ENCODE results near the gene ASIC2. TPM values are rescaled to one million over a fixed set of nuclear protein-coding genes. Genes with fewer than 3 reads are reported as not detected.

Gene ASIC2
- total and polyA plus RNA-seq, 5 donors: not detected

DNA sequence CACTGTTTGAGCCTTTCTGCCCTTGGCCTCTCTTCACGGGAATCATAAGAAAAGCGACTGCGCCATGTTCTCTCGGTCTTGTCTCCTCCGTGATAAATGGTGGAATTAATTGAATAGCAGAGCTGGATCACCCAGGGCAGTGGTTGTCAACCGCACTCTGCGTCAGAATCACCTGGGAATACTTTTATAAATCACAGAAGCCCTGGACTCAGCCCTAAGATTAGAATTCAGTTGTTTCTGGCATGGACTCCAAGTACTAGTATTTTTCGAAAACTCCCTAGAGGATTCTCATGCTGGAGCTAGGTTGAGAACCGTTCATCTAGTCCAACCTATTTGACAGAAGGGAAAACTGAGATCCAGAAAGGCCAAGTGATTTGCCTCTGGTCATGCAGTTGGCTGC is 237.3 kb downstream of the ASIC2 start:
- WGBS: 69% methylated on average over 9 of the region's 9 CpGs

DNA sequence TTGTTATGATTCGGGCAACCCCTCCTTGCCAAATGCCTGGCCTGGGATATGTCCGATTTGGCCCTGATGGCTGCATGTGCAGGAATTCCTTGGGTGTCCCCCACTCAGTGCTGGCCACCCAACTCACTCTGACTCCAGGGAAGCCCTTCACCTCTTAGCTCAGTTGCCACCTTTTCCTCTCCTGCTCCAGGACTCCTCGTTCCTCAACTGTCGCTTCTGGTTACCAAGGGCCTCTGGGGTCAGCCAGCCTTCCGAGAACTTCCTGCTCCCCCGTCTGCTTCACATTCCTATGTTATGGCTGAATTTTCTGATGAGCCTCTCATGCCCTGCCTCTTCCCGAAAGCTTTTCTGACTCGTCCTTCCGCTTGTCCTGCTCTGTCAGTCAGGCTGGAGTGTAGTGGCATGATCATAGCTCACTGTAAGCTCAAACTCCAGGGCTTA is 237.9 kb downstream of the ASIC2 start:
- H3K4me3 ChIP-seq (ENCODE audit: low read length): no peak overlapping the region
- intact Hi-C loops (cut with DNase I): no loop called here
- H3K27me3 ChIP-seq (ENCODE audit: control insufficient read depth, insufficient read depth): no peaks in the 10 kb centered on the region
- H3K9me3 ChIP-seq (ENCODE audit: control insufficient read depth, low read length): no peaks in the 10 kb centered on the region
- 43% methylated on average over 9 of the region's 9 CpGs for WGBS
- peak in 1 of 2 donors; percentile 28 for ATAC-seq
- no peak overlapping the region for H3K27ac ChIP-seq (ENCODE audit: low read length)
- DNase-seq: no peak
- peaks cover 1% of the 10 kb centered on the region for H3K4me1 ChIP-seq (ENCODE audit: control insufficient read depth, insufficient read depth, low read length)

More for the DNA sequence above, 237.3 kb downstream of the ASIC2 start:
- Histone ChIP-seq H3K9me3 (ENCODE audit: control insufficient read depth, low read length) (no peaks in the 10 kb centered on the region), H3K4me1 (ENCODE audit: control insufficient read depth, insufficient read depth, low read length) (peaks cover 1% of the 10 kb centered on the region), H3K4me3 (ENCODE audit: low read length) (no peak overlapping the region), H3K27me3 (ENCODE audit: control insufficient read depth, insufficient read depth) (no peaks in the 10 kb centered on the region), H3K27ac (ENCODE audit: low read length) (no peak overlapping the region)
- DNase-seq: no peak
- intact Hi-C loops (cut with DNase I): no loop called here
- ATAC-seq: peak in 1 of 2 donors; percentile 41

DNA sequence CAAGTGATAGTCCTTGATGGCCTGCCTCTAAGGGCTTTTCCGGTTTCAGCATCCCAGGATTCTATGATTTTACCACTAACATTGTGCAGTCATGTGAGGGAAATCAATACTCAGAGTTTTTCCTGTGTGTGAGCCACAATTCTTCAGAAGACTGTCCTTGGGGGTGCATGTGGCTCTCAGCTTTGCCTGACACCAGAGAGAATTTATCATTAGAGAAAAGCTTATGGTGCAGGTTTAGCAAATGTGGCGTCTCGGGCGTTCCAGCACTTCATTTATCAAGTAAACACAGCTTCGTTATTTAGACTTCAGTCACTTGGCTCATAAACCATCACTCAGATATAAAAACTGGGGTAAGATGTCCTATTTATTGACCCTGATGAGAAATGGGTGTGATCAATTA is 238.7 kb downstream of the ASIC2 start:
- ATAC-seq: no peak

DNA sequence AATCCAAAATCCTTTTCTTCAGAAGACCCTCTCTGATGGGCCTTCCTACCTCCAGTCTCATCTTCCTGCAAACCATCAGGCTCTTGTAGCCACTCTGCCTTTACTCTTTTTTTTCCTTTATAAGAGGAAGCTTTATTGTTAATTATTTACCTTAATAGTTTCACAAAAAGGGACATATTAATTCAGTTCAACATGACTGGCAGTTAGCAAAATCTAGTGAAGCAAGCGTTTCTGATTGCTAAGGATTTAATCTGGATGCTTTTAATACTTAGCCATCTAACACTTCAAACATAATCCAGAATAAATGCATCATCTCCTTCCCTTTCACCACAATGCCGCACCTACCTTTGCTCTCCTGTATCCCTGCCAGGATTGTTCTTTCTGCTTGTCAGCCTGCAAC is 239.4 kb downstream of the ASIC2 start:
- H3K4me1 ChIP-seq (ENCODE audit: control insufficient read depth, insufficient read depth, low read length): peaks cover 1% of the 10 kb centered on the region
- no peaks in the 10 kb centered on the region for H3K9me3 ChIP-seq (ENCODE audit: control insufficient read depth, low read length)
- no peak overlapping the region for H3K27ac ChIP-seq (ENCODE audit: low read length)
- ATAC-seq: no peak
- intact Hi-C loops (cut with DNase I): no loop called here
- no peak for DNase-seq
- H3K4me3 ChIP-seq (ENCODE audit: low read length): no peak overlapping the region
- no peaks in the 10 kb centered on the region for H3K27me3 ChIP-seq (ENCODE audit: control insufficient read depth, insufficient read depth)
- whole genome bisulfite sequencing: 89% methylated on average over 2 of the region's 2 CpGs

More for the DNA sequence above, 238.7 kb downstream of the ASIC2 start:
- Histone ChIP-seq H3K4me1 (ENCODE audit: control insufficient read depth, insufficient read depth, low read length) (peaks cover 1% of the 10 kb centered on the region), H3K9me3 (ENCODE audit: control insufficient read depth, low read length) (no peaks in the 10 kb centered on the region), H3K27ac (ENCODE audit: low read length) (no peak overlapping the region), H3K27me3 (ENCODE audit: control insufficient read depth, insufficient read depth) (no peaks in the 10 kb centered on the region), H3K4me3 (ENCODE audit: low read length) (no peak overlapping the region)
- DNase-seq: no peak
- intact Hi-C loops (cut with DNase I): no loop called here
- 83% methylated on average over 5 of the region's 5 CpGs for WGBS

DNA sequence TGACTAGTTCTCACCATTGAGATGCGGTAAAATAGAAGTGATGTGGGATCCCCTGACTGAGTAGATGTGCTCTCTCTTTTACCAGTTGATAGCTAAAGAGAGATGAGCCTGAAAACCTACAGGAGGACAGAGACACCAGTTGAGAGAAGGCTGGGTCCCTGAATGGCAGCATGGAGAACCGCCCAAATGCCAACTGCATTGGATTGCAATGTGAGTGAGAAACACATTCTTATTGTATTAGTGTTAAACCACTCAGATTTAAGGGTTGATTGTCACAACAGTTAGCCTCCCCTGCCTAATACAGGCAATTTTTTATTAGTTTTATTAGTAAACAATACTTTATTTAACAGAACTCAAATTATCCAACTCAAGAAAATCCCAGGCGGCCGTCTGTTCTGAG is 240.2 kb downstream of the ASIC2 start:
- H3K27me3 ChIP-seq (ENCODE audit: control insufficient read depth, insufficient read depth): no peaks in the 10 kb centered on the region
- ATAC-seq (no peak), DNase-seq (no peak)
- no peaks in the 10 kb centered on the region for H3K9me3 ChIP-seq (ENCODE audit: control insufficient read depth, low read length)
- no peak overlapping the region for H3K4me3 ChIP-seq (ENCODE audit: low read length)
- intact Hi-C loops (cut with DNase I): no loop called here
- no peak overlapping the region for H3K27ac ChIP-seq (ENCODE audit: low read length)
- WGBS: 85% methylated on average over 4 of the region's 4 CpGs
- H3K4me1 ChIP-seq (ENCODE audit: control insufficient read depth, insufficient read depth, low read length): peaks cover 1% of the 10 kb centered on the region

DNA sequence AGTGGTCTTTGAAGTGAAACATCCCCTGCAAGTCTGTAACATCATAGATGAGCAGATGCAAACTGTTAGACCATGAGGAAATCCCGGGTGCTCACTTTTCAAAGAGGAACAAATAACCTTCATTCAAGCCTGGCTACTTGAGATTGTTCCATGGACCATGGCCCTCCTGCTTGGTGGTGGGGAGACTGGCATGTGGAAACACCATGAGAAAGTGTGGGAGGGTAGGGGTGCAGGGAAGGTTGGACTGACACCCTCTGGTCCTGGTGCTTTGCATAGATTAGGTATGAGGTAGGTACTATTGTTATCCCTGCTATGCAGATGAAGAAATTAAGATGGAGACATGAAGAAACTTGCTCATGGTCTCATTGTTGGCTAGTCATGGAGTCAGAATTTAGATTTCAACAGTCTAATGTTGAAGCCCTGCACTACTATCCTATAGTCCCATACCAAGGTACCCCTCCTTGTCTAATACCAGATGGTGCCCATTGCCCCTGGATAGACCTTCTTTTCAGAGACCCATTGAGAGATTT is 242.4 kb downstream of the ASIC2 start:
- no peak for ATAC-seq
- intact Hi-C loops (cut with DNase I): no loop called here
- no peak for DNase-seq
- Histone ChIP-seq H3K4me3 (ENCODE audit: low read length) (no peak overlapping the region), H3K27me3 (ENCODE audit: control insufficient read depth, insufficient read depth) (no peaks in the 10 kb centered on the region), H3K27ac (ENCODE audit: low read length) (no peak overlapping the region), H3K4me1 (ENCODE audit: control insufficient read depth, insufficient read depth, low read length) (no peaks in the 10 kb centered on the region), H3K9me3 (ENCODE audit: control insufficient read depth, low read length) (no peaks in the 10 kb centered on the region)
- whole genome bisulfite sequencing: 69% methylated on average over 1 of the region's 1 CpG

DNA sequence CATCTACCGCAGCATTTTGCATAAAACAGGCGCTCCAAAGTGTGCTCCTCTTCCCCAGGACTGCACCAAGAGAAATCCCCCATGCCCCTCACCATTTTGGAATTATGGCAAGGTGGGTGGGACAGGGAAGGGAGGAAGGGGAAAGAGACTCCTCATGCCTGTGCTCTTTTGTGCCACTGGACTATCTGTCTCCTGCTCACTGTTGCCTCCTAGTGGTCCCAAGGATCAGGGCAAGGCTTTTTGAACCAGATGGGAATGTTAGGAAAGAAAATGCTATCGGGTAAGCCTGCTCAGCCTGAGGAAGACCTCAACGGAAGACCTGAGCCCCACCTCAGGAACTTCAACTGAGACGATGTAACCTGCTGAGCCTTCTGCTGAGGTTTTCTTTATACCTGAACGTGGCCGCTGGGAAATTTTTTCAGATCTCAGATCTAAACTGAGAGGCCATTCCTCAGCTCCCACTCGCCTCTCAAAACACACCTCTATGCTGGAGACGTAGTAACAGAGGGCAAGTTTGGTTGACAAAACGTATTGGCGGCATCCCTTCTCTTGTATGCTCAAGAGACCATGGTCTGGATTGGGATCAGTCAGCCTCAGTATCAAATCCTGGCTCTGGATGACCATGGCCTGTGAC is 243.2 kb downstream of the ASIC2 start:
- DNase-seq: peak in 2 of 3 donors; percentile 28 to 50

DNA sequence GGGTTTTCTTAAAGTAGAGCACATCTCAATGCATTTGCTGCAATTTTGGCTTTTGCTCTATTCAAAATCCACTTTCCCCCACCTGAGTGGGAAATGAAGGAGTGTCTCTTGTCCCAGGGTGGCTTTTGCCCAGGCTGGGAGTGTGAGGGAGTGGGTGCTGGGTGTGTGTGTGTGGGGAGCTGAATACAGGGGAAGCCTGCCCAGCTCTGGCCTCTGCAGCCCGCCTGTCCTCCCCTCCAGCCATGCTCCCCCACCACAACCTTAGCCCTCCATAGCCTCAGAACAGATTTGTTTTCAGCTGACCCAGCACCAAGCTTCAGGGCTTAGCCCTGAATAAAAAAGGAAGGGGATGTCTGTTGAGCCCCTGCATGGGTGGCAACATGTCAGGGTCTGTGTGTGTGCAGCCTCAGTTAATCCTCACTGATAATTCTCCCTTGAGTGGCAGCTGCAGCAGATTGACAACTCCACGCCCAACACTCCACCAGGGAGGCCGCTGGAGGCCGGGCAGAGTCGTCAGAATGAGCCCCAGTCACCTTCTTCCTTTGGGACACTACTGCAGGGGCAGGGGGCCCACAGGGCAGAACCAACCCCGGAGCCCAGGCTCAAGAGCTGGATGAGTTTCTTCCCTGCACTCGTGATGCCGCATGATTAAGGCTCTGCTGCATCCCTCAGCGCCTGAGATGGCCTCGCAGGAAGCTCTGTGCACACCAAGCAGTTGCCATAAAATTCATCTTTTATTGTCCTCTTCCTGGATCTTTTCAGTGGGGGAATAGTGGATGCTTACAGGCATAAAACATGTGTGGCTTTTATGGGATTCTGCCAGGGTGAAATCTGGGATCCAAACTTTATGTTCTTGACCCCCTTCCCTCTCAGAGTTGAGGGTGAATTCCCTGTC is 246.5 kb downstream of the ASIC2 start:
- H3K27me3 ChIP-seq (ENCODE audit: control insufficient read depth, insufficient read depth): no peaks in the 10 kb centered on the region
- H3K4me3 ChIP-seq (ENCODE audit: low read length): no peak overlapping the region
- WGBS: 69% methylated on average over 10 of the region's 10 CpGs
- ATAC-seq: no peak
- H3K27ac ChIP-seq (ENCODE audit: low read length): no peak overlapping the region
- H3K9me3 ChIP-seq (ENCODE audit: control insufficient read depth, low read length): no peaks in the 10 kb centered on the region
- intact Hi-C loops (cut with DNase I): no loop called here
- no peak for DNase-seq
- no peaks in the 10 kb centered on the region for H3K4me1 ChIP-seq (ENCODE audit: control insufficient read depth, insufficient read depth, low read length)

More for the DNA sequence above, 243.2 kb downstream of the ASIC2 start:
- Histone ChIP-seq H3K27me3 (ENCODE audit: control insufficient read depth, insufficient read depth) (no peaks in the 10 kb centered on the region), H3K27ac (ENCODE audit: low read length) (no peak overlapping the region), H3K4me3 (ENCODE audit: low read length) (no peak overlapping the region), H3K4me1 (ENCODE audit: control insufficient read depth, insufficient read depth, low read length) (no peaks in the 10 kb centered on the region), H3K9me3 (ENCODE audit: control insufficient read depth, low read length) (no peaks in the 10 kb centered on the region)
- peak in 1 of 2 donors; percentile 51 for ATAC-seq
- 54% methylated on average over 11 of the region's 11 CpGs for WGBS
- intact Hi-C loops (cut with DNase I): no loop called here

DNA sequence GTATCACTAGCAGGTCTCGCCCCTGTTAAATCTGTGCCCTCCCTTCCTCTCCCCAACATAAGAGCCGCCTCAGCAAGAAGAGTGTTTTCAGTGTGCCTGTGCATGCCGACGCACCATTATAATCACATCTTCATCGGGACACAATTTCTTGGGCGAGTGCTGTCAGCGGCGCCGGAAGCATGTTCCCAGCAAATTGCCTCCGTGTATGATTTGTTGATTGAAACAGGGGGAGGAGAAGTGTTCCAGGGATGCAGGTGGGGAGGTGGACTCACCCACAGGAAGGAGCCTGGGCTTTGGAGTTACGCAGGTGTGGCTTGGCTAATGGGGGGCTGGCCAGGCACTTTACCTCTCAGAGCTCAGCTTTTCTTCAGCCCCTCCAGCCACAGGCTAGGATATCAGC is 247.9 kb downstream of the ASIC2 start:
- no peaks in the 10 kb centered on the region for H3K9me3 ChIP-seq (ENCODE audit: control insufficient read depth, low read length)
- intact Hi-C loops (cut with DNase I): no loop called here
- no peak overlapping the region for H3K27ac ChIP-seq (ENCODE audit: low read length)
- ATAC-seq (no peak), DNase-seq (no peak)
- WGBS: 91% methylated on average over 11 of the region's 11 CpGs
- H3K4me3 ChIP-seq (ENCODE audit: low read length): no peak overlapping the region
- H3K27me3 ChIP-seq (ENCODE audit: control insufficient read depth, insufficient read depth): no peaks in the 10 kb centered on the region
- no peaks in the 10 kb centered on the region for H3K4me1 ChIP-seq (ENCODE audit: control insufficient read depth, insufficient read depth, low read length)

DNA sequence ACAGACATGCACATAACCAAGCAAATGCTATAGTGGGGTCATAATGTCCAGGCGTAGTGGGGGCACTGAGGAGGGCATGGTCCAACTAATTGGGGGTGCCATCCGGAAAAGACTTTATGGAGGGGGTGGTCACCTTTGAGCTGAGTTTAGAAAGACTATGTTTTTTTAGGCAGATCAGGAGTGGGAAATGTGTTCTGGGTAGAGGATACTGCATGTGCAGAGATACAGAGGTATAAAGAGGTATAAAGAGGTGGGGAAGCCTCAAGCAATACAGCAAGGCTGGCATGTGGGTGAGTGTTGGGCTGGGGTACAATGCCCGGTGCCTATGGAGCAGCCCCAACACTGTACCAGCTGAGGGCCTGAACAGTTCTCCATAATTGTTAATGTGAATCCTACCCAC is 248.3 kb downstream of the ASIC2 start:
- intact Hi-C loops (cut with DNase I): no loop called here
- DNase-seq: no peak
- Histone ChIP-seq H3K27ac (ENCODE audit: low read length) (no peak overlapping the region), H3K9me3 (ENCODE audit: control insufficient read depth, low read length) (no peaks in the 10 kb centered on the region), H3K27me3 (ENCODE audit: control insufficient read depth, insufficient read depth) (no peaks in the 10 kb centered on the region), H3K4me3 (ENCODE audit: low read length) (no peak overlapping the region), H3K4me1 (ENCODE audit: control insufficient read depth, insufficient read depth, low read length) (peaks cover 3% of the 10 kb centered on the region)
- no peak for ATAC-seq
- WGBS: 92% methylated on average over 3 of the region's 3 CpGs

DNA sequence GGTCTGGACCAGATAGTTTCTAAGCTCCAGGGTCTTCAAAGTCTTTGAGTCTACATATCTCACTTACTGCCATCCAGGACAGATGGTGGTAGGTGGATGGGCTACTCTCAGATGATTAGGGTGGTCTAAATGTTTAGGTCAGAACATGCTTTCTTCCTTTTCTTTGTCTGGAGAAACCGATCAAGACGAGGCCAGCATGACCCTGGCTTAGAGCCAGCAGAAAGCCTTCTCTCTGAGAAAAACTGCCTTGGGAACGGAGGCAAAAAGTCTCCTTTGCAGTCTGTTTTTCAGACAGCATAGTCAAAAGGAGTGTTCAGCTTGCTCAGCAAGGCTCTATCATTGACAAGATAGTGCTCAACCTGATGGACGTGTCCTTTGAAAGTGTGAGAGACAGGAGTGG is 252.6 kb downstream of the ASIC2 start:
- no peak overlapping the region for H3K4me3 ChIP-seq (ENCODE audit: low read length)
- no peak overlapping the region for H3K27ac ChIP-seq (ENCODE audit: low read length)
- peaks cover 3% of the 10 kb centered on the region for H3K4me1 ChIP-seq (ENCODE audit: control insufficient read depth, insufficient read depth, low read length)
- no peaks in the 10 kb centered on the region for H3K9me3 ChIP-seq (ENCODE audit: control insufficient read depth, low read length)
- H3K27me3 ChIP-seq (ENCODE audit: control insufficient read depth, insufficient read depth): no peaks in the 10 kb centered on the region
- DNase-seq: no peak
- intact Hi-C loops (cut with DNase I): no loop called here
- ATAC-seq: no peak
- 32% methylated on average over 4 of the region's 4 CpGs for WGBS

Measured in right cardiac atrium (tissue), 5 donors.